ENCODE data around the gene FZR1. TPM values are rescaled to one million over a fixed set of nuclear protein-coding genes. Genes with fewer than 3 reads are reported as not detected.

The FZR1 gene
- total and polyA plus RNA-seq, 2 experiments from 2014 or later = 48.6 to 68.5 TPM

DNA sequence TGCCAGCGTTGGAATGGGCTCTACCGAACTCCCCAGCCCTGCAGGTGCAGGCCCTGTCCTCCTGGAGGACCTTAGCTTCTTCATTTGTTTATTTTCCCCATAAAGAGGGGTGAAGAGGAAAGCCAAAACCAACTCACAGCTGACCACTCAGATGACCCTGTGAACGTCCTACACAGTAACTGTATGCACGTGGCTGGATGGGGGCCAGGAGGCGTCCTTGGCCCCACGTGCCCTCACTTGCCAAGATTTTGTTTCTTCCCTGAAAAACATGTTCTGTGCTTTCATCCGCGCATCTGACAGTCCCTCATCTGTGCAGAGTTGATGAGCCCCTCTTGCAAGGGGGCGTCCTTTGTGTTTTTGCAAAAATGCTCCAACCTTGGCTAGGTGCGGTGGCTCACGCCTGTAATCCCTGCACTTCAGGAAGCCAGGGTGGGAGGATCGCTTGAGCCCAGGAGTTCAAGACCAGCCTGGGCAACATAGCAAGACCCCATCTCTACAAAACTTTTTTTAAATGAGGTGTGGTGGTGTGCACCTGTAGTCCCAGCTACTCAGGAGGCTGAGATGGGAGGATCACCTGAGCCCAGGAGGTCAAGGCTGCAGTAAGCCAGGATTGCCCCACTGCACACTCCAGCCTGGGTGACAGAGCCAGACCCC is 27.6 kb downstream of the FZR1 start:
- DNase-seq (ENCODE audit: low read depth in 1 of 2, low spot score in 1 of 2) = no peak
- Histone ChIP-seq H3K4me3 (no peak overlapping the region), H3K27ac (no peak overlapping the region), H3K9me3 (ENCODE audit: low read depth) (no peaks in the 10 kb centered on the region), H3K27me3 (no peaks in the 10 kb centered on the region), H3K36me3 (peaks cover 22% of the 10 kb centered on the region), H3K4me1 (ENCODE audit: low read depth) (no peaks in the 10 kb centered on the region)
- TF ChIP-seq, protein P1, sequence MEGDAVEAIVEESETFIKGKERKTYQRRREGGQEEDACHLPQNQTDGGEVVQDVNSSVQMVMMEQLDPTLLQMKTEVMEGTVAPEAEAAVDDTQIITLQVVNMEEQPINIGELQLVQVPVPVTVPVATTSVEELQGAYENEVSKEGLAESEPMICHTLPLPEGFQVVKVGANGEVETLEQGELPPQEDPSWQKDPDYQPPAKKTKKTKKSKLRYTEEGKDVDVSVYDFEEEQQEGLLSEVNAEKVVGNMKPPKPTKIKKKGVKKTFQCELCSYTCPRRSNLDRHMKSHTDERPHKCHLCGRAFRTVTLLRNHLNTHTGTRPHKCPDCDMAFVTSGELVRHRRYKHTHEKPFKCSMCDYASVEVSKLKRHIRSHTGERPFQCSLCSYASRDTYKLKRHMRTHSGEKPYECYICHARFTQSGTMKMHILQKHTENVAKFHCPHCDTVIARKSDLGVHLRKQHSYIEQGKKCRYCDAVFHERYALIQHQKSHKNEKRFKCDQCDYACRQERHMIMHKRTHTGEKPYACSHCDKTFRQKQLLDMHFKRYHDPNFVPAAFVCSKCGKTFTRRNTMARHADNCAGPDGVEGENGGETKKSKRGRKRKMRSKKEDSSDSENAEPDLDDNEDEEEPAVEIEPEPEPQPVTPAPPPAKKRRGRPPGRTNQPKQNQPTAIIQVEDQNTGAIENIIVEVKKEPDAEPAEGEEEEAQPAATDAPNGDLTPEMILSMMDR (IDR thresholded peaks at IDR 0.05; ENCODE audit: low read depth, low read length) = no peak

DNA sequence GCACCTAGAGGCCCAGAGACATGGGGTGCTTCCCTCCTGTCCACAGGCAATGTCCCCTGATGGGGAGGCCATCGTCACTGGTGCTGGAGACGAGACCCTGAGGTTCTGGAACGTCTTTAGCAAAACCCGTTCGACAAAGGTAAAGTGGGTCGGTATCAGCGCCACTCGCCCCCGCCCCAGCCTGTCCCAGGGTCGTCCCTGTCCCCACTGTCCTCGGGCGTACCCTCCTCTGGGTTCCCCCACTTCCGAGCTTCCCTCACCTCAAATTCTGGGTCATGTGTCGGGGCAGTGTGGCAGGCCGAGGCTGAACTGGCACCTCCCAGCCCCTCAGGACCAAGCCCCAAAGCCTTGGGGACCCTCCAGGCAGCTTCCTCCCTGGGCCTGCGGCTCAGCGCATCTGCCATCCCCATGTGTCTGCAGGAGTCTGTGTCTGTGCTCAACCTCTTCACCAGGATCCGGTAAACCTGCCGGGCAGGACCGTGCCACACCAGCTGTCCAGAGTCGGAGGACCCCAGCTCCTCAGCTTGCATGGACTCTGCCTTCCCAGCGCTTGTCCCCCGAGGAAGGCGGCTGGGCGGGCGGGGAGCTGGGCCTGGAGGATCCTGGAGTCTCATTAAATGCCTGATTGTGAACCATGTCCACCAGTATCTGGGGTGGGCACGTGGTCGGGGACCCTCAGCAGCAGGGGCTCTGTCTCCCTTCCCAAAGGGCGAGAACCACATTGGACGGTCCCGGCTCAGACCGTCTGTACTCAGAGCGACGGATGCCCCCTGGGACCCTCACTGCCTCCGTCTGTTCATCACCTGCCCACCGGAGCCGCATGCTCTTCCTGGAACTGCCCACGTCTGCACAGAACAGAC is 28.5 kb downstream of the FZR1 start:
- TF ChIP-seq, protein P1 (IDR thresholded peaks at IDR 0.05; ENCODE audit: low read depth, low read length) = no peak
- no peak for DNase-seq (ENCODE audit: low read depth in 1 of 2, low spot score in 1 of 2)
- H3K27ac ChIP-seq = no peak overlapping the region
- no peaks in the 10 kb centered on the region for H3K27me3 ChIP-seq
- H3K36me3 ChIP-seq = peaks cover 22% of the 10 kb centered on the region
- no peak overlapping the region for H3K4me3 ChIP-seq
- no peaks in the 10 kb centered on the region for H3K9me3 ChIP-seq (ENCODE audit: low read depth)
- H3K4me1 ChIP-seq (ENCODE audit: low read depth) = no peaks in the 10 kb centered on the region

DNA sequence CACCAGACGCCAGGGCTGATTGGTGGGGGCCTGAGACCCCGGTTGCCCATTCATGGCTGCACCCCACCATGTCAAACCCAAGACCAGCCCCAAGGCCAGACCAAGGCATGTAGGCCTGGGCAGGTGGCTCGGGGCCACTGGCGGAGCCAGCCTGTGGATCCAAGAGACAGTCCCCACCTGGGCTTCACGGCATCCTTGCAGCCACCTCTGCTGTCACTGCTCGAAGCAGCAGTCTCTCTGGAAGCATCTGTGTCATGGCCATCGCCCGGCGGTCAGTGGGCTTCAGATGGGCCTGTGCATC is 29.1 kb downstream of the FZR1 start:
- Histone ChIP-seq H3K27me3 (no peaks in the 10 kb centered on the region), H3K27ac (no peak overlapping the region), H3K4me3 (no peak overlapping the region), H3K36me3 (peaks cover 22% of the 10 kb centered on the region), H3K9me3 (ENCODE audit: low read depth) (no peaks in the 10 kb centered on the region), H3K4me1 (ENCODE audit: low read depth) (no peaks in the 10 kb centered on the region)
- TF ChIP-seq, protein P1 (IDR thresholded peaks at IDR 0.05; ENCODE audit: low read depth, low read length) = no peak
- no peak for DNase-seq (ENCODE audit: low read depth in 1 of 2, low spot score in 1 of 2)

DNA sequence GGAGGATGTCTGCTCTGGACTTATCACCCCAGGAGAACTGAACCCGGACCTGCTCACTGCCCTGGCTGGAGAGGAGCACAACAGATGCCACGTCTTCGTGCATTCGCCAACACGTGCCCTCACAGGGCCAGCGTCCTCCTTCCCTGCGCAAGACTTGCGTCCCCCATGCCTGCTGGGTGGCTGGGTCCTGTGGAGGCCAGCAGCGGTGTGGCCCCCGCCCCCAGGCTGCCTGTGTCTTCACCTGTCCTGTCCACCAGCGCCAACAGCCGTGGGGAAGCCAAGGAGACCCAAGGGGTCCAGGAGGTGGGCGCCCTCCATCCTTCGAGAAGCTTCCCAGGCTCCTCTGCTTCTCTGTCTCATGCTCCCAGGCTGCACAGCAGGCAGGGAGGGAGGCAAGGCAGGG is 29.5 kb downstream of the FZR1 start:
- no peak for DNase-seq (ENCODE audit: low read depth in 1 of 2, low spot score in 1 of 2)
- H3K27ac ChIP-seq = no peak overlapping the region
- H3K9me3 ChIP-seq (ENCODE audit: low read depth) = no peaks in the 10 kb centered on the region
- H3K27me3 ChIP-seq = no peaks in the 10 kb centered on the region
- peaks cover 22% of the 10 kb centered on the region for H3K36me3 ChIP-seq
- H3K4me3 ChIP-seq = no peak overlapping the region
- TF ChIP-seq, protein P1 (IDR thresholded peaks at IDR 0.05; ENCODE audit: low read depth, low read length) = no peak
- no peaks in the 10 kb centered on the region for H3K4me1 ChIP-seq (ENCODE audit: low read depth)

DNA sequence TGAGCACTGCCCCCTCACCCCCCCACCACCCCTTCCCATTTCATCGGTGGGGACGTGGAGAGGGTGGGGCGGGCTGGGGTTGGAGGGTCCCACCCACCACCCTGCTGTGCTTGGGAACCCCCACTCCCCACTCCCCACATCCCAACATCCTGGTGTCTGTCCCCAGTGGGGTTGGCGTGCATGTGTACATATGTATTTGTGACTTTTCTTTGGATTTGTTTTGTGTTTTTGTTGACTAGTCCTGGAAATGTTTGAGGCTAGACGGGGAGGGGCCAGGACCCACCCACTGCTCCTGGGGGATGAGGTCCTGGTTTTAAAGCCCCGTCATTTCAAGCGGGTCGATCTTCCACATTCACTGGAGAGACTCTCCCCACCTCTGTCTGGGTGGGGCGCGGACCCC is 29.9 kb downstream of the FZR1 start:
- no peaks in the 10 kb centered on the region for H3K27me3 ChIP-seq
- TF ChIP-seq, protein P1 (IDR thresholded peaks at IDR 0.05; ENCODE audit: low read depth, low read length) = no peak
- peaks cover 22% of the 10 kb centered on the region for H3K36me3 ChIP-seq
- no peak overlapping the region for H3K27ac ChIP-seq
- no peak overlapping the region for H3K4me3 ChIP-seq
- H3K4me1 ChIP-seq (ENCODE audit: low read depth) = no peaks in the 10 kb centered on the region
- H3K9me3 ChIP-seq (ENCODE audit: low read depth) = no peaks in the 10 kb centered on the region
- DNase-seq (ENCODE audit: low read depth in 1 of 2, low spot score in 1 of 2) = no peak

All from cardiac muscle cell (in vitro differentiated cells and primary cell).